OCI-LY7 (cell line): ENCODE measurements around the gene ATP1A3.

Experiments used
- EZH2phosphoT487 ChIP-seq: fragments of 200-600 bp; sonication (generic); IDR thresholded peaks from 2 replicates; pipeline ENCODE4 v1.6.1; 2018; ENCODE audit warnings: low read depth, borderline replicate concordance, mild to moderate bottlenecking, mixed run types, antibody characterized with exemption, low read length, moderate library complexity, mixed read lengths
- TF ChIP-seq, protein P1 (sequence below): fragments of 200-600 bp; sonication (generic); conservative IDR thresholded peaks from 2 replicates; pipeline ENCODE4 v1.5.1; 2014; ENCODE audit warnings: mild to moderate bottlenecking, antibody characterized with exemption, low read length, moderate library complexity, mixed read lengths

DNA sequence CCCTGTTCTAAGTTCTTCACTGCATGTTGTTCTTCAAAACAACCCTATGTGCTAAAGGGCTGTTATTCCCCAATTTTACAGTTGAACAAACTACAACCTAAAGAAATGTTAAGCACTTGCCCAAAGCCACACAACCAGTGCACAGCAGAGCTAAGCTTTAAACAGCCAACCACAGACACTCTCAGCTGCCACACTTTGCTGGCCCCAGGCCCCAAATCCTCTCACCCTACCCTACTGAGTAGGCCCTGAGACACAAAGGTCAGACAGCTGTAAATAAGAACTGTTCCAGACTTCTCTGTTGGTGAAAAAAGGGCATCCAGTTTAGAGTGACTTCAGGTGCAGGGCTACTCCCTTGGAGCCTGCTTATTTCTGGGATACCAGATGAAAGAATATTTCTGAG lies 46.0 kb upstream of the ATP1A3 start:
- TF ChIP-seq, protein P1, sequence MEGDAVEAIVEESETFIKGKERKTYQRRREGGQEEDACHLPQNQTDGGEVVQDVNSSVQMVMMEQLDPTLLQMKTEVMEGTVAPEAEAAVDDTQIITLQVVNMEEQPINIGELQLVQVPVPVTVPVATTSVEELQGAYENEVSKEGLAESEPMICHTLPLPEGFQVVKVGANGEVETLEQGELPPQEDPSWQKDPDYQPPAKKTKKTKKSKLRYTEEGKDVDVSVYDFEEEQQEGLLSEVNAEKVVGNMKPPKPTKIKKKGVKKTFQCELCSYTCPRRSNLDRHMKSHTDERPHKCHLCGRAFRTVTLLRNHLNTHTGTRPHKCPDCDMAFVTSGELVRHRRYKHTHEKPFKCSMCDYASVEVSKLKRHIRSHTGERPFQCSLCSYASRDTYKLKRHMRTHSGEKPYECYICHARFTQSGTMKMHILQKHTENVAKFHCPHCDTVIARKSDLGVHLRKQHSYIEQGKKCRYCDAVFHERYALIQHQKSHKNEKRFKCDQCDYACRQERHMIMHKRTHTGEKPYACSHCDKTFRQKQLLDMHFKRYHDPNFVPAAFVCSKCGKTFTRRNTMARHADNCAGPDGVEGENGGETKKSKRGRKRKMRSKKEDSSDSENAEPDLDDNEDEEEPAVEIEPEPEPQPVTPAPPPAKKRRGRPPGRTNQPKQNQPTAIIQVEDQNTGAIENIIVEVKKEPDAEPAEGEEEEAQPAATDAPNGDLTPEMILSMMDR, result no peak
- TF ChIP-seq EZH2phosphoT487, result no peak
